GM18507 (cell line): ENCODE measurements around the gene TRAF7.

Source experiments
- DNase-seq: peaks from one replicate; pipeline ENCODE4 v3.0.0; 2011; ENCODE audit warnings: low read depth; ENCODE audit not compliant: insufficient read length; ENCODE audit errors: extremely low spot score
- FAIRE-seq: peaks from 2 replicates; lab custom pipeline; 2011; peaks lifted over from hg19 to GRCh38; lab: Jason Lieb, UNC

The TRAF7 gene

DNA sequence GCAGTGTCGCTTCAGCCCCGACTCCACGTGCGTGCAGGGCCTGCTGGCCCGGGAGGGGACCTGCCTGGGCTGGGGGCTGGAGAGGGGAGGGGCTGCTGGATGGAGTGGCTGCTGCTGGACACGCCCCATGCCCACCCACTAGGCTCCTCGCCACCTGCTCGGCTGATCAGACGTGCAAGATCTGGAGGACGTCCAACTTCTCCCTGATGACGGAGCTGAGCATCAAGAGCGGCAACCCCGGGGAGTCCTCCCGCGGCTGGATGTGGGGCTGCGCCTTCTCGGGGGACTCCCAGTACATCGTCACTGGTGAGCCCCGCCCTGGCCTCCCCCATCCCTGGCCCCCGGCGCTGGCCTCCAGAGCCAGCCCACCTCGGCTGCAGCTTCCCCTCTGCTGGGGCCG lies 52.7 kb downstream of the TRAF7 start:
- FAIRE-seq (no peak), DNase-seq (no peak)

DNA sequence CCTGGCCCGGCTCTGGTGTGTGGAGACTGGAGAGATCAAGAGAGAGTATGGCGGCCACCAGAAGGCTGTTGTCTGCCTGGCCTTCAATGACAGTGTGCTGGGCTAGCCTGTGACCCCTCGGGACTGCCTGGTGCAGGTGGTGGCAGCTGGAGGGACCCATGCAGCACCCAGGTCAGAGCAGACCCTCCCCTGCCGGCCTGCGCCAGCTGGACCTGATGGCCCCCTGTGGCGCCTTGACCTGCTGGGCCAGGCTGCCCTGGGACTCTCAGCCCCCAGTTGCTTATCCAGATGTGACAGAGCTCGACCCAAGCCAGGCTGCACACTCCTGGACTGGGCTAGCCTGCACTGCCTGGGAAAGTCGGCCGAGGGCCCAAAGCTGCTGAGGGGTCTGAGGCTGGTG lies 53.2 kb downstream of the TRAF7 start:
- no peak for FAIRE-seq
- DNase-seq: no peak

DNA sequence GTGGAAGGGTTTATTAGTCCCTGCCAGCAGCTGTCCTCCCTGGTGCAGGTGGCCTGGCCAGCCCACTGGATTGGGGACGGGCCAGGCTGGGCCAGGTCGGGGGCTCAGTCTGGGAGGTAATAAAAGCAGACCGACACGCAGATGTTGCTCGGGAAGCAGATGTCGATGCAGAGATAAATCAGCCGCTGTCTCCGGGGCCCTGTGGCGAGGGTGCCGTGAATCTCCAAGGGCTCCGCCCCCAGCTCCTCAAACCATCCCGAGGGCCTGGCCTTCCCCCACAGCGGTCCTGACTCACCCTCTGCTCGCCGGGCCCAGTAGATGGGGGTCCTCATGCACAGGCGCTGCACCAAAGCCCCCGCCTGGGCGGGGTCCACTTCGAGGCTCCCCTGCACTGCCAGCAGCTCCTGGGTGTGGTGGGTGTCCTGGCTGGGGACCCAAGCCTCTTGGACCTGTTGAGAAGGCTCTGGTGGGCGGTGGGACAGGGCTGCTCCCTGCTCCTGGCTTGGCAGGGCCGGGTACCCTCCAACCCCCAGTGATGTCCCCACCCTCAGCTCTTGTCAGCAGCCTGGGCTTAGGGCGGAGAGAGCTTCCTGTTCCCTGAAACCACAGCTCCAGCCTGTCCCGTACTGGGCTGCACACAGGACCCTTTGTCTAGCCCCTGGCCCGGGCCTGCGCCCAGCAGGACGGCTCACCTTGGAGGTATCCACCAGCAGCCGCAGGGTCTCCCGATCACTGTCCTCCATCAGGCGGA lies 53.9 kb downstream of the TRAF7 start:
- DNase-seq: no peak

DNA sequence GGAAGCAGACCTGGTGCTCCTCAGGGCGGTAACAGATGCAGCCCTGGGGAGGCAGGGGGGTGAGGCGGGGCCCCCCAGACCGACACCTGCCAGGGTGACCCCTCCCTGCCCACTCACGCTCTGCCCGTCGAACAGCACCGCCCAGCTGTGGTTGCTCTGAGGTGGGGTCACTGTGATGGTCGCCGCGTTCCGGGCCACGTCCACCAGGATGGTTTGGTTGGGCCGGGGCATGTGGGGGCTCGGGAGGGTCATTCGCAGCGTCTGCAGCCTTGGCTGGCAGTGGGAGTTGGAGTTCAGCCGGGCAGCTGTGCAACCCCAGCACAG lies 54.4 kb downstream of the TRAF7 start:
- no peak for DNase-seq
- no peak for FAIRE-seq

More for the DNA sequence above, 53.9 kb downstream of the TRAF7 start:
- FAIRE-seq: no peak

DNA sequence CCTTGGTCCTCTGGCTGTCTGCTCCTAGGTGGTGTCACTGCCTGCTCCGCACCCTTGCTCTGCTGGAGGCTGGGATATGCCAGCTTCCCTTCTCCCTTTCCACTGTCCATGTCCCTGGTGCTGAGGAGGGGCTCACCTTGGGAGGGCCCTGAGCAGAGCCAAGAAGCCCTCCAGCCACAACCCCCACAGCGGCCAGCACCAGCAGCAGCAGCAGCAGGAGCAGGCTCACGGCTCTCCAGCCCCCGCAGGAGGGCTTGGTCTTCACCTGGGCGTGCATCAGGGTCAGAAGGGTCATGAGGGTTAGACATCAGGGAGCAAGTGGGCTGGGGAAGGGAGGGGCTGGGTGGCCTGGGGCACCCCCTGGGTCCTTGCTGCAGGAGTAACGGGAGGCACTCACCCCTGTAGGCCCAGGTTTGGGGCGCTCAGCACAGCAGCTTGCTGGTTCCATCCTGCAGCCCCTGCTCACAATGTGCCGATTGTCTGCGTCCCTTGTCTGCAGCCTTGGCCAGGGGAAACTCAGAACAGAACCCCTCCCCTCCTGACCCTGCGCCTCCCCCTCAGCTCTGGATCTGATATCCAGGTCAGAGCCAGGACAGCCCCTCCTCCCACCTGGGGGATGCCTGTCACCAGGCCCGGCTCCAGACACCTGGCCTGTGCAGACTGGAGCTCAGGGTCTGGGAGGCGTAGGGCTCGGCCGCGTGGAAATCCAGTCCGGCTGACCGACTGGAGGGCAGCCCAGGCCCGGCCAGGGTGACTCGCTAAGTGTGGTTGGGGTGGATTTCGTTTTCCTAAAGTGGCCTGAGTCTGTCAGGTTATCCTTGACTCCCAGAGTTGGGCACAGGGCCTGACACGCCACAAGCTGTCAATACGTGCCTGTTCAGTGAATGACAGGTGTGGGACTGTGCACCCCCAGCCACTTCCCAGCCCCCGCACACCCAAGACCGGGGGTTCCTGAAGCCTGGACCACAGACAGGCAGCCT lies 55.1 kb downstream of the TRAF7 start, which contains the start of gene BRICD5:
BRICD5 (minus strand) TSS at position 478 of the 980 bp plus-strand sequence; CDS start at position 448, 30 bp downstream.
- no peak for FAIRE-seq
- DNase-seq: no peak

DNA sequence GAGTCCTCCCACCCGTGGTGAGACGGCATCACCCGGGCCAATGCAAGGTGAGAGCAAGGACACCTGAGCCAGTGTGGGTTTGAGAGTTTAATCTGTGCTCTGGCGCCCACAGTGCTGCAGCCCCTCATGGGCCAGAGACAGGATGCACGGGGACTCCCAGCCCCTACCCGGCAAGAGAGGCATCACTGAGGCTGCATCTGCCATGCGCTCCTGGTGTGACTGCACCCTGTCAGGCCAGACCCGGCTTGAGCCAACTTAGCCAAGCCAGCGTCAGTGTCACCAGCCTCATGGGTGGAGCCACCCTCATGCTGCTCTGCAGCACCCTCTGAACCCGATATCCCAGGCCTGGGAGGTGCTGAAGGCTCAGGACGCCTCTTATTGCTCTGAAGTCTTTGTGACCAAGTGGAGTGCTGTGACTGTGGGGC lies 56.4 kb downstream of the TRAF7 start:
- DNase-seq: no peak
- no peak for FAIRE-seq

DNA sequence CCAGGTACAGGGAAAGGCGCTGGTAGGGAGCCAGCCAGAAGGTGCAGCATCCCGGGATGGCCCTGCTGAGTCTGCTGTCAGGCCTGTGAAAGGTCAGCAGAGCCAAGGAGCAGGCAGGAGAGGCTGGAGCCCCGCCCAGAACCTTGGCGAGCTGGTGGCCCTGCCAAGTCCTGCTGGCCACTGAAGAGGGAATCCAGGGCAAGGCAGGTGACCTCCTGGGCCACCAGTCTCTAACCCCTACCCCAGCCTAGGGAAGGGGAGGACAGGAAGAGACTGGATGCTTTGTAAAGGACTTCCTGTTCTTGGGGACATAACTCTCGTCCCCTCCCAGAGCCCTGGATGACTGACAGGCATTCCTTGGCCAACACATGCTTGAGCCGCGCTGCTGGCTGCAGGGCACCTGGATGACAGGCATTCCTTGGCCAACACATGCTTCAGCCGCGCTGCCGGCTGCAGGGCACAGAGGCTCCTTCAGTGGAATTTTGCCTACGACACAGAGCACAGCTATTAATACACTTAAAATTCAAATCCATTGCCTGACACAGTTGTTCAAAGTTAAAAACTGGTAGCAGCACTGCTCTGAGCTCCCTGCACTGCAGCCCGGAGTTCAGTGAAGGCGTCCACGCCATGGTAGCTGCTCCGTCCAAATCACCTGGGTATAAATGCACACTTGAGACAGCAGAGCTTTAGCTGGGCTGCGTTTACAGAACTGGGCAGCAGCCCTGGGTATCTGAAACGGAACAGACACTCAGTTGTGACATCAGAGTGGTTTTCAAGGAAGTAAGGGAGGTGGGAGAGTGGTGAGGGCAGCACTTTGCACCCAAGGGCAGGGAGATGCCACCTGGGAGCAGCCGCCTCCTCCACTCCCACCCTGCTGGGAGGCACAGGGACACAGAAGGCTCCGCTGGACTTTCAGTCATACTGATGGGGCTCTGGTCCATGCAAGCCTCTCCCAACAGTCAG lies 57.1 kb downstream of the TRAF7 start:
- FAIRE-seq (no peak), DNase-seq (no peak)

DNA sequence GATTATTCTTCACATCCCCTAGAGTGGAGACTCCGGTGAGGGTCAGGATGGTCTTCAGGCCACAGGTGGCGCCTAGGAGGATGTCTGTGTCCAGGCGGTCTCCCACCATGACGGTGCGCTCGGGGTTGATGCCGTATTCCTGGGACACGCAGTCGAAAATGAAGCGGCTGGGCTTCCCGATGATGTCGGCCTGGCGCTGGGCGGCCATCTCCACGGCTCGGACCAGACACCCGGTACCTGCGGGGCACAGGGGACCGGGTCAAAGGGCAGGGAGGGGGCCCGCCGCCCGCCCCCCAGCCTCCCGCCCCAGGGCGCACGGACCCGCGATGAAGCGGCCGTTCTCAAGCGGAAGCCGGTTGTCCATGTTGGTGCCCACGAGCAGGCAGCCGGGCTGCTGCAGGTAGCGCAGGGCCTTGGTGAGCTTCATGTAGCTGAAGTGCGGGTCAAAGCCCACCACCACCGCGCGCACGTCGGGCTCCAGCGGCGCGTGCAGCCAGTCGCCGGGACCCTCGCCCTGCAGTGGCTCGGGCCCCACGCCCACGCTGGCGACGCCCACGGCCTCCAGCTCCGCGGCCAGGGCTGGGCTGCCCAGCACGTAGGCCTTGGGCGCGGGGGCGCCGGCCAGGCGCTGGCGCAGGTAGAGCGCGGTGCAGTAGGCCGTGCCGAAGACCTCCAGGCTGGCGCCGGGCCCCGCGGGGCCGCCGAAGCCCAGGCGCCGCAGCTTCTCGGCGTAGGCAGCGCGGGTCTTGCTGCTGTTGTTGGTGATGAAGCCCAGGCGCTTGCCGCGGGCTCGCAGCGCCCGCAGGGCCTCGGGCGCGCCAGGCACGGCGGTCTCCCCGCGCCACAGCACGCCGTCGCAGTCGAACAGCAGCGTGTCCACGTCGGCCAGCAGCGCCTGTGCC lies 58.5 kb downstream of the TRAF7 start:
- no peak for FAIRE-seq

DNA sequence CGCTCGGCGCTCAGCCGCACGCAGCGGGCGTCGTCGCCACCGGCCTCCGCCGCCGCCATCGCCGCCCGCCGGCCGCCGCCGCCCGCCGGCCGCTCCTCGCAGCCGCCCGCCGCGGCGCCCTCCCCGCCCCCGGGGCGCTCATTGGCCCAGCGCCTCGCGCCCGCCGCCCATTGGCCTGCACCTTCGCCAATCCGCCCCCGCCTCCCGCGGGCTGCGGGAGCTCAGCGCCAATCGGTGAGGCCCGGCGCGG lies 59.1 kb downstream of the TRAF7 start, which contains the start of gene PGP:
PGP (minus strand) TSS at position 122 of the 250 bp plus-strand sequence; CDS start at position 59, 63 bp downstream.
- FAIRE-seq (no peak), DNase-seq (no peak)

More for the DNA sequence above, 58.5 kb downstream of the TRAF7 start:
- DNase-seq: no peak

DNA sequence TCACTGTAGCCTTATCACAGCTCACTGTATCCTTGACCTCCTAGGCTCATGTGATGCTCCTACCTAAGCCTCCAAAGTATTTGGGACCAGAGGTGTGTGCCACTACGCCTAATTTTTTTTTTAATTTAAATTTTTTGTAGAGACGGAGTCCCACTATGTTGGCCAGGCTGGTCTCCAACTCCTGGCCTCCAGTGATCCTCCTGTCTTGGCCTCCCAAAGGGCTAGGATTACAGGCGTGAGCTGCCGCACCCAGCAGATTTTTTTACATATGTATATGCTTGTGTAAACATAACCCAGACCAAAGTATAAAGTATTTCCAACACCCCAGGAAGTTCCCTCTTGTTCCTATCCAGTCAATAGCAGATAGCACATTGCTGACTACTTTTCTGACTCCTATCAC lies 60.7 kb downstream of the TRAF7 start:
- no peak for FAIRE-seq

DNA sequence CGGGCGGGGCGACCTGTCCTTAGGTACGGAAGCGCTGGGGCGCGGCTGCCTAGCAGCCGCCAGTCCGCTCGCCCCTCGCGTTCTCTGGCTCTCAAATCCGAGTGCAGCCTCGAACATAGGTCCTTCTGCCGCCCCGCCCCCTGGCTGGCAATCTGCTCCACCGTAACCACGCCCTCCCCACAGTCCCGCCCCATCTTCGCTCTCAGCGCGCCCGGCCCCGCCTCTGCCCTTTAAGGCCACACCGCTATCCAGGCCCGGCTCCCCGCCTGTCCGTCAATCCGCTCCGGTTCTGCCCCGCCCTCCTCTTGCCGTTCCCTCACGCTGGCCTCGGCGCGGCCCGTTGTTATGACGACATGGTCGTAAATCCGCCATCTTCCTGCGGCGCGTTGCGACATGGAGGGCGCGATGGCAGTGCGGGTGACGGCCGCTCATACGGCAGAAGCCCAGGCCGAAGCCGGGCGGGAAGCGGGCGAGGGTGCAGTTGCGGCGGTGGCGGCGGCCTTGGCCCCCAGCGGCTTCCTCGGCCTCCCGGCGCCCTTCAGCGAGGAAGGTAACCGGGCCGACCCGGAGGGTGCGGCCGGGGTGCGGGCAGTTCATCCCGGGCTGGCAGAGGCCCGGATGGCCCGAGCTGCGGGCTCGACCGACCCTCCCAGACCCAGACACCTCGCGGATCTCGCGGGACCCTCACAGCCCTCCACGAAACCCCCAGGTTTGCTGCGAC lies 67.8 kb downstream of the TRAF7 start, which contains the start of gene E4F1:
E4F1 (plus strand) TSS at position 371 of the 721 bp plus-strand sequence; CDS start at position 394, 23 bp downstream.
- DNase-seq (peak; percentile 100), FAIRE-seq (peak; percentile 99)

More for the DNA sequence above, 60.7 kb downstream of the TRAF7 start:
- DNase-seq: no peak

DNA sequence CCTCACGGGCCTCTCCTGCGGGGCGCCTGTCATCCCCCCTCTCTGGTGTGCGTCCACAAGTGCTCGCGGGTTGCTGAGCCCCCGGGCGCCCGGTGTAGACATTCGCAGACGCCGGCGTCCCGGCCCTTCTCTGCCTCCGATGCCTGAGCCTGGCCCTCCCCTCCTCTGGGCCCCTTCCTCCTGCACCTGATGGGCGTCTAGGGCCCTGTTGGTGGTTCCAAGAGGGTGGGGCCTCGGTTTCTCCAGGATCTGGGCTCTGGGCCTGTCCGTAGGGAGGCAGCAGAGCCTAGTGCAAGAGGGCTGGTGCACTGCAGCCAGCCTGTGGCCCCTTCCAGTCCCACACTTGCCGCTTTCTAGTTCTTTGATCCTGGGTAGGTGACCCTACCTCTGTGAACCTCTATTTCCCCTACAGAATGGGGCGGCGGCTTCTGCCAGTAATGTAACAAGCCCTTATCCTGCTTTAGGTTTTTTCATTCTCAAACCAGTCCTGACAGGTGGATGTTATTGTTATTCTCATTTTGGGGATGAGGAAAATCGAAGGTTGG lies 68.4 kb downstream of the TRAF7 start:
- FAIRE-seq (no peak), DNase-seq (no peak)

DNA sequence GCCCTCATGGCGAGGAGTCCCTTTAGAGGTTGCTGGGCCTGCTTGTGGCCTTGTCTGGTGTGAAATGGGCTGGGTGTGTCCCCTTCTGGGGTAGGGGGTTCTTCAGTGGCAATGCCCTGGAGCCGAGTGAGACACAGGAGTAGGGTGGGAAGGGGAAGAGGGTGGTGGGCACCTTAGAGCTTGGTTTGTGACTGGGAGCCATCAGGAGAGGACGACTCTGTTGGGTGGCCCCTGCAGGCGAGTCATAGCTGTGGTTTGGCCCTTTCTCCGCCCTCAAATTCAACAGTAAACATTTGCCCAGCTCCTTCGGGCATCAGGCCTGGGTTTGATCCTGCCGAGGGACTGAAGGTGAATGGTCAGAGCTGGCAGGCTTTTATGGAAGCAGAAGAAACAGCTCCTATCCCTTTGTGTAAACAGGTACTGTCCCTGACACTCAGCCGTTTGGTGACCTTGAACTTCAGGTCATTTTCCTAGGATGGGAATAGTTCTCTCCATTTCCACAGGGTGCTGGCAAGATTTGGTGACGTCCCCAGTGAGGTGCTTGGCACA lies 70.7 kb downstream of the TRAF7 start:
- DNase-seq (no peak), FAIRE-seq (no peak)

DNA sequence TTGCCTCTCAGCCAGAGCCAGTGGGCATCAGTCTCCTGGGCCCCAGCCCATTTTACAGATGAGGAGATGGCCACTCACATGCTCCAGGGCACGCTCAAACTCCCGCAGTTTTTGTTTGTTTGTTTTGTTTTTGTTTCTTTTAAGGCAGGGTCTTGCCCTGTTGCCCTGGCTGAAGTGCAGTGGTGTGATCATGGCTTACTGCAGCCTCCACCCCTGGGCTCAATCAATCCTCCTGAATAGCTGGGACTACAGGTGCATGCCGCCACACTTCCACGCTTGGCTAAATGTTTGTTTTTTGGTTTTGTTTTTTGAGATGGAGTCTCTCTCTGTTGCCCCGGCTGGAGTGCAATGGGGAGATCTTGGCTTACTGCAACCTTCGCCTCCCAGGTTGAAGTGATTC lies 71.3 kb downstream of the TRAF7 start:
- no peak for FAIRE-seq
- no peak for DNase-seq
